Gastrocnemius medialis (tissue), 4 donors: Measurements from ENCODE around the gene PTBP1. TPM values are rescaled to one million over a fixed set of nuclear protein-coding genes. Genes with fewer than 3 reads are reported as not detected.

Experiments used
- ATAC-seq, 2 donors: fragments of 150-250 bp; one replicate each; pipeline ENCODE4 v1.9.1; 2016
- DNase-seq, 2 donors: peaks; one replicate each; pipeline ENCODE4 v3.0.0-alpha.2; 2019
- H3K27ac ChIP-seq, 4 donors: fragments of 200-600 bp; sonication (generic); 1 replicate in 1 of 4; 2 replicates in 3 of 4; pipeline ENCODE4 v1.5.1; 2016 to 2018; ENCODE audit warnings: mild to moderate bottlenecking in 2 of 4, moderate library complexity in 1 of 4
- H3K27me3 ChIP-seq, 3 donors: fragments of 200-600 bp; sonication (generic) in 2 of 3; 1 replicate in 1 of 3; 2 replicates in 2 of 3; pipeline versions ENCODE4 v1.5.1 to v1.6.0; 2016 to 2019; ENCODE audit warnings: mild to moderate bottlenecking in 1 of 3, moderate library complexity in 1 of 3
- H3K36me3 ChIP-seq, 2 donors: fragments of 200-600 bp; sonication (generic) in 1 of 2; one replicate each; pipeline ENCODE4 v1.5.1; 2017 to 2018
- H3K4me1 ChIP-seq, 2 donors: fragments of 200-600 bp; sonication (generic) in 1 of 2; one replicate each; pipeline ENCODE4 v1.5.1; 2016 to 2017; ENCODE audit warnings: mild to moderate bottlenecking in 2 of 2
- H3K4me3 ChIP-seq, 4 donors: fragments of 200-600 bp; sonication (generic) in 3 of 4; 1 replicate in 1 of 4; 2 replicates in 3 of 4; pipeline ENCODE4 v1.5.1; 2016 to 2019; ENCODE audit warnings: mild to moderate bottlenecking in 2 of 4
- H3K9me3 ChIP-seq, 3 donors: fragments of 200-600 bp; sonication (generic) in 2 of 3; 1 replicate in 1 of 3; 2 replicates in 2 of 3; pipeline ENCODE4 v1.5.1; 2016 to 2019
- POLR2A ChIP-seq, 2 donors: fragments of 450-650 bp; IDR thresholded peaks; one replicate each; pipeline ENCODE4 v1.6.1; 2017; ENCODE audit warnings: antibody characterized with exemption in 2 of 2, mild to moderate bottlenecking in 2 of 2, moderate library complexity in 2 of 2
- in situ Hi-C, 4 donors: fragments of 200-750 bp; cut with MboI; loops; one replicate each; pipeline versions ENCODE4 v1.15.0 to v1.8.0; 2017; ENCODE audit warnings: low sequenced_read_pairs in 4 of 4
- intact Hi-C: fragments of 100-400 bp; cut with DNase I; formaldehyde crosslinking; loops from one replicate; pipeline ENCODE4 v1.15.1; 2023; ENCODE audit warnings: low total_unique reads
- total RNA-seq, 4 donors: library from RNA; depleted of rRNA; stranded (reverse); fragments of >200 nt; gene quantifications; one replicate each; pipeline versions ENCODE4 v1.1.0 to v1.2.3, GENCODE V29; 2016
- TF ChIP-seq, protein P1 (sequence below), 5 experiments: fragments of 450-650 bp in 3 of 5; fragments of 200-600 bp in 2 of 5; sonication (generic) in 2 of 5; IDR thresholded peaks in 4 of 5; conservative IDR thresholded peaks in 1 of 5; 1 replicate in 4 of 5; 2 replicates in 1 of 5; pipeline ENCODE4 v1.5.1; 2016 to 2019; ENCODE audit warnings: antibody characterized with exemption in 5 of 5, mild to moderate bottlenecking in 3 of 5, moderate library complexity in 3 of 5

Gene PTBP1
- total RNA-seq, 4 donors from 2014 or later, result 29.8 to 51.7 (median 36.7) TPM

DNA sequence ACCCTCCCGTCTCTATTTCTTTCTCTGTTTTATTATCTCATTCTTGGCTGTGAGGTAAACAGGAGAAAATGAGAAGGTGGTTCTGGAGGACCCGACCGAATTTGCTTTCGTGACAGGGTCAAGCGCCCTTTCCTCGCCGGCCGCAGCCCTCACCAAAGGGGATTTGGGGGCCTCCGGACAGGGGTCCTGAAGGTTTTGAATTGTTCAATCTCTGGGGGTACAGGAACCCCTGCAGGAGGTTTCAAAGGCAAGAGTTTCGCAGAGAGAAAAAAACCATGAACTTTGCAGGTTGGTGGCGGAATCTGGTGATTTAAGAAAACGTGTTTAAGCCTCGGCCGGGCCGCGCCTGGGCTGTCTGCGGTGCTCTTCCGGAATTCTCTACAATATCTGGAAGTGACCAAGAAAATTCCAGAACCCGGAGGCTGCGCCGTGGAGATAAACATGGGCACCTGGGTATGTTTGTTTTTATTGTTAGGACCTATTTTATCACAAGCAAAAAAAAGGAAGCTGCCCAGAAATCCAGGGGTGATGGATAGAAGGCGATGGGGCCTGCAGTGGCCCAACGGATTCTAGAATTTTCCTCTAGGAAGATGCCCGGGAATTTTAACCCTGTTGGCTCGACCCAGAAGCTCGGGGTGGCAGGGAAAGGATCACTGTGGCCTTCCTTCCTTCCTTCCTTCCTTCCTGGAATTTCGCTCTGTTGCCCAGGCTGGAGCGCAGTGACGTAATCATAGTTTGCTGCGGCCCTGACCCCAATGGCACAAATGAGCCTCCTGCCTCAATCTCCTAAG, 14.2 kb upstream of the PTBP1 start:
- in situ Hi-C loops, result no loop called here
- peaks cover 8 to 11% (median 8%) of the 10 kb centered on the region in 3 donors for H3K27me3 ChIP-seq
- DNase-seq (no peak), ATAC-seq (no peak)
- intact Hi-C loops, result no loop called here
- peak overlapping the region in 2 of 4 donors; percentile 13 to 44 for H3K4me3 ChIP-seq
- peaks cover 0 to under 1% of the 10 kb centered on the region in 2 donors for H3K4me1 ChIP-seq
- no peaks in the 10 kb centered on the region for H3K36me3 ChIP-seq
- no peak for TF ChIP-seq POLR2A (IDR thresholded peaks at IDR 0.05)
- TF ChIP-seq, protein P1, sequence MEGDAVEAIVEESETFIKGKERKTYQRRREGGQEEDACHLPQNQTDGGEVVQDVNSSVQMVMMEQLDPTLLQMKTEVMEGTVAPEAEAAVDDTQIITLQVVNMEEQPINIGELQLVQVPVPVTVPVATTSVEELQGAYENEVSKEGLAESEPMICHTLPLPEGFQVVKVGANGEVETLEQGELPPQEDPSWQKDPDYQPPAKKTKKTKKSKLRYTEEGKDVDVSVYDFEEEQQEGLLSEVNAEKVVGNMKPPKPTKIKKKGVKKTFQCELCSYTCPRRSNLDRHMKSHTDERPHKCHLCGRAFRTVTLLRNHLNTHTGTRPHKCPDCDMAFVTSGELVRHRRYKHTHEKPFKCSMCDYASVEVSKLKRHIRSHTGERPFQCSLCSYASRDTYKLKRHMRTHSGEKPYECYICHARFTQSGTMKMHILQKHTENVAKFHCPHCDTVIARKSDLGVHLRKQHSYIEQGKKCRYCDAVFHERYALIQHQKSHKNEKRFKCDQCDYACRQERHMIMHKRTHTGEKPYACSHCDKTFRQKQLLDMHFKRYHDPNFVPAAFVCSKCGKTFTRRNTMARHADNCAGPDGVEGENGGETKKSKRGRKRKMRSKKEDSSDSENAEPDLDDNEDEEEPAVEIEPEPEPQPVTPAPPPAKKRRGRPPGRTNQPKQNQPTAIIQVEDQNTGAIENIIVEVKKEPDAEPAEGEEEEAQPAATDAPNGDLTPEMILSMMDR (IDR thresholded peaks at IDR 0.05 in 4 of 5, conservative IDR thresholded peaks at IDR 0.05 in 1 of 5), result no peak
- H3K9me3 ChIP-seq, result no peaks in the 10 kb centered on the region
- peak overlapping the region in 3 of 4 donors; percentile 48 to 71 (median 61) for H3K27ac ChIP-seq

DNA sequence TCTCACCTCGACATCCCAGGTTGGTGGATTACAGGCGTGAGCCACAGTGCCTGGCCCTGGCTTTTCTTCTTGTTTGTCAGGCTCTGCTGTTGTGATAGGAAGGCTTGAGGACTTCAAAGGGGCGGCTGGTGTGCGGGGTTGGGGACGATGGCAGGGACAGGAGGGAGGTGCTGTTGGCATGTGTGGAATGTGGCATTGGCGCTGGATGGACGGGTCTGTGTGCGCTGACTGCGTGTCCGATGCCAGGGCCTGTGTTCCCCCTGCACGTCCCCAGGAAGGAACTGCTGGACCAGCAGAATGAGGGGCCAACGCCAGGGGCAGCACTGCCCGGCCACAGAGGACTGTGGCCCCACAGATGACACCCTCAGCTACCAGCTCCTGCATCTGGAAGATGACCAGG, 12.7 kb upstream of the PTBP1 start:
- H3K4me1 ChIP-seq, result peaks cover 8 to 14% of the 10 kb centered on the region in 2 donors
- H3K27ac ChIP-seq, result peak overlapping the region in 3 of 4 donors; percentile 48 to 71 (median 61)
- peaks cover 3 to 8% (median 7%) of the 10 kb centered on the region in 3 donors for H3K27me3 ChIP-seq
- in situ Hi-C loops (no loop called here), intact Hi-C loops (no loop called here)
- H3K9me3 ChIP-seq, result no peaks in the 10 kb centered on the region
- ATAC-seq, result no peak
- no peaks in the 10 kb centered on the region for H3K36me3 ChIP-seq
- no peak overlapping the region for H3K4me3 ChIP-seq
- no peak for DNase-seq
- TF ChIP-seq POLR2A (IDR thresholded peaks at IDR 0.05), result no peak
- TF ChIP-seq, protein P1 (IDR thresholded peaks at IDR 0.05 in 4 of 5, conservative IDR thresholded peaks at IDR 0.05 in 1 of 5), result no peak

DNA sequence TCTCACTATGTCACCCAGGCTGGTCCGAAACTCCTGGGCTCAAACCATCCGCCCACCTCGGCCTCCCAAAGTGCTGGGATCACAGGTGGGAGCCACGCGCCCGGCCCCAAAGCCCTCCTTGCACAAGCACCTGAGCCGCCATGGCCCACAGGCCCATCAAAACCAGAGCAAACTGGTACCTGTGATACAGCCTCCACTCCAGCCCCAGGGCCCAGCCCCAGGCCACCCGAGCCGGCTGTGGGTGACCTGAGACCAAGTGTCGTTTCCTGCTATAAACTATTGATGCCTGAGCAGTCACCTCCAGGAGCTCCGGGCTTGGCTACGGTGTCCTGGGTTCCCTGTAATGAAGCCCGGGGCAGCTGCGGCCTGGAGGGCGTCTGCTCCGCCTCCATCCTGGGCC, 9.7 kb upstream of the PTBP1 start:
- ATAC-seq (no peak), DNase-seq (no peak)
- peak overlapping the region in 3 of 4 donors; percentile 31 to 62 (median 60) for H3K27ac ChIP-seq
- peaks cover 8 to 23% of the 10 kb centered on the region in 2 donors for H3K4me1 ChIP-seq
- H3K9me3 ChIP-seq, result no peaks in the 10 kb centered on the region
- H3K27me3 ChIP-seq, result no peaks in the 10 kb centered on the region
- intact Hi-C loops (no loop called here), in situ Hi-C loops (no loop called here)
- no peak overlapping the region for H3K4me3 ChIP-seq
- no peaks in the 10 kb centered on the region for H3K36me3 ChIP-seq
- TF ChIP-seq, protein P1 (IDR thresholded peaks at IDR 0.05 in 4 of 5, conservative IDR thresholded peaks at IDR 0.05 in 1 of 5), result no peak
- no peak for TF ChIP-seq POLR2A (IDR thresholded peaks at IDR 0.05)

DNA sequence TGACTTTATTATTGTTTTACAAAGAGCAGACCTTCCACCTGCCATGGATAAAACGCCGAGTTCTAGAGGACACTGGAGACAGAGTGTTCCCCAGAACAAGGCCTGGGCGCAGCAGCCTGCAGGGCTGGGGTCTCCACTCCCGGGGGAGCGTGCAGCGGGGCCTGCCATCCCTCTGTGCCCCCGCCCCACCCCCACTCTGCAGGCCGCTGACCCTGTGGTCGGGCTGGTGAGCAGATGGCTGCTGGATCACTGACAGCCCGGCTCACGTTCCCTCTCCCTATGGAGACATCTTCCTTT, 8.6 kb upstream of the PTBP1 start:
- H3K27ac ChIP-seq, result peak overlapping the region in 3 of 4 donors; percentile 60 to 65 (median 62)
- peaks cover 8 to 23% of the 10 kb centered on the region in 2 donors for H3K4me1 ChIP-seq

More for the DNA sequence above, 8.6 kb upstream of the PTBP1 start:
- DNase-seq (no peak), ATAC-seq (no peak)
- H3K9me3 ChIP-seq, result no peaks in the 10 kb centered on the region
- peak overlapping the region in 2 of 4 donors; percentile 10 to 11 for H3K4me3 ChIP-seq
- H3K27me3 ChIP-seq, result no peaks in the 10 kb centered on the region
- TF ChIP-seq, protein P1 (IDR thresholded peaks at IDR 0.05 in 4 of 5, conservative IDR thresholded peaks at IDR 0.05 in 1 of 5), result no peak
- no peak for TF ChIP-seq POLR2A (IDR thresholded peaks at IDR 0.05)
- no peaks in the 10 kb centered on the region for H3K36me3 ChIP-seq
- intact Hi-C loops (no loop called here), in situ Hi-C loops (no loop called here)
